SHP77 treated with DMSO at 0.1 percent for 48 hours (cell line): Measurements from ENCODE around the gene CPSF4L.

Experiments
- DNase-seq: peaks from one replicate; lab custom pipeline; 2025; lab: John Stamatoyannopoulos, UW

The CPSF4L gene

GRCh38 chr17:73203135-73203787, 58.4 kb downstream of the CPSF4L start:
- DNase-seq: no peak

GRCh38 chr17:73201215-73202069, 60.2 kb downstream of the CPSF4L start:
- no peak for DNase-seq

GRCh38 chr17:73200476-73200875, 61.2 kb downstream of the CPSF4L start:
- no peak for DNase-seq

- DNase-seq: no peak
Measured at GRCh38 chr17:73199751-73200317, 61.8 kb downstream of the CPSF4L start.

DNA sequence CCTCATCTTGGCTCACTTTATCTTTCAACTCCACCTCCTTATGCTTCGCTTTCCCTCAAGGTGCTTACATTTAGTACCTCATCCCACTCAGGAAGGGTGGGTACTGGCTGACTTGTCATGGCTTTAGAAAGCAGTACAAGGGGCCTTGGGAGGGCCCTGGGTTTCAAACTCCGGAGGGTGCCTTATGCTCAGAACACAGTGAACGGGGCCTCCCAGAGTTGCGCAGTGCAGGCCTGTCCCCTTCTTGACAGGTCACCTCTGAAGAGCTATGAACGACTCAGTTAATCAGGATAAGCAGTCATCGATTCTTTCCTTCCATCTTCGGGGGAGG, 62.8 kb downstream of the CPSF4L start:
- no peak for DNase-seq
